GM19043 (cell line): ENCODE data around the gene KLK11.

Experiments used
- ATAC-seq: cut with Tn5 transposase; IDR thresholded peaks from one replicate; pipeline ENCODE4 v1.9.1; 2021; ENCODE audit warnings: low read depth; ENCODE audit not compliant: unreplicated experiment

Gene KLK11

DNA sequence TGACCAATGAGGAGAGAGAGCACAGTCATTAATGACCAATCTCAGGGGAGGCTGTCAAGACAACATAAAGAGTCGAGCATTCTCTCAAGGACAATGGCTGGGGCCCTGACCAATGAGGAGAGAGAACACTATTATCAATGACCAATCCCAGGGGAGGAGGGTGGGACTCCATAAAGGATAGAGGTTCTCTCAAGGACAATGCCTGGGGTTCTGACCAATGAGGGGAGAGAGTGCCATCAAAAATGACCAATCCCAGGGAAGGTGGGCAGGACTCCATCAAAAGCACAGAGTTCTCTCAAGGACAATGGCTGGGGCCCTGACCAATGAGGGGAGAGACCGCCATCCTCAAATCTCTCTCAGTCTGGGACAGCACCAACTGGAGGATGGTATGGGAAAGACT is 3.3 kb upstream of the KLK11 start:
- ATAC-seq = no peak

DNA sequence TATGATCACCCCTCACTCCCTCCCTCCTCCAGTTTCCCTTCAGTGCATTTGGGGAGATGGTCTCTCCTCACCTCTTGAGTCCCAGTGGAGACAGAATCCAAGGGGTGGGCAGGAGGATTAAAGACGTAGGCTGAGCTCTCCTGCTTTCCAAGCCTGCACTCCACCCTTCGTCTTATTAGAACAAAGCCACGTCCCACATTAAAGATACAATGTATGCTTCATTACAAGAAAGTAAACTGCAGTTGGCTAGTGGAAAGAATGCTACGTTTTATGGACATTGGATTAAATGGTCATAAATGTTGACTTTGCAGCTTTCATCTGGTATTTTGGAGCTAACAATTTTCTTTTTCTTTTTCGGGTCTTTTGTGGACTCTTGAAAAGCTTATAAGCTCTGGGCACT is 1.5 kb upstream of the KLK11 start:
- ATAC-seq = no peak

DNA sequence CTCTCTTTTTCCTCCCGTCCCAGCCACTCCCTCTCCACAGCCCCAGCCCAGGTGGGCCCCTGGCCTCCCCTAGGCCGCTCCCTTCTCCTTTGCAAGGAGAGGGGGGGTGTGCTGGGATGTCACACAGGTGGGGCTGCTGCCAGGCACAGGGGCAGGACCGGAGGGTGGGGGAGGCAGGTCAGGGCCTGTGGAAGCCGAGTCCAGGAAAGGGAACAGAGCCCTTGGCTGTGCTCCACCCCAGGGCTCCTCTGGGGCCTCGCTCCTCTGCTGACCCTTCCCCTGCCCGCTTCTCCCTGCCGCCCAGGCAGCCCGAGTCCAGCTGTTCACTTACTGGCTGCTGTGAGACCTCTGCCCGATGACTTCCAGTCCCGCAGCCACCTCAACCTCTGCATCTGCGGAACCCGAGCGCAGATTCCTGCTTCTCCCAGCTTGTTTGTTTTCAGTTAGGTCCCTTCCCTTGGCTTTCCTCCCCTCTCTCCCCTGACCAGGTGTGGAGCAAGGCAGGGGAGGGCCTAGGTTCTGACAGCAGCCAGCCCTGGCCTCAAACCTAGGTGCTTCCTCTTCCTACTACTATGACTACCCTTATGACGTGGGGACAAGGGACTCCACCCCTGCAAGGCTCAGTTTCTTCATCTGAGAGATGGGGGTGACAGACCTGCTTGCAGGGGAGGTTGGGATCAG is 850 bp upstream of the KLK11 start:
- ATAC-seq = no peak

DNA sequence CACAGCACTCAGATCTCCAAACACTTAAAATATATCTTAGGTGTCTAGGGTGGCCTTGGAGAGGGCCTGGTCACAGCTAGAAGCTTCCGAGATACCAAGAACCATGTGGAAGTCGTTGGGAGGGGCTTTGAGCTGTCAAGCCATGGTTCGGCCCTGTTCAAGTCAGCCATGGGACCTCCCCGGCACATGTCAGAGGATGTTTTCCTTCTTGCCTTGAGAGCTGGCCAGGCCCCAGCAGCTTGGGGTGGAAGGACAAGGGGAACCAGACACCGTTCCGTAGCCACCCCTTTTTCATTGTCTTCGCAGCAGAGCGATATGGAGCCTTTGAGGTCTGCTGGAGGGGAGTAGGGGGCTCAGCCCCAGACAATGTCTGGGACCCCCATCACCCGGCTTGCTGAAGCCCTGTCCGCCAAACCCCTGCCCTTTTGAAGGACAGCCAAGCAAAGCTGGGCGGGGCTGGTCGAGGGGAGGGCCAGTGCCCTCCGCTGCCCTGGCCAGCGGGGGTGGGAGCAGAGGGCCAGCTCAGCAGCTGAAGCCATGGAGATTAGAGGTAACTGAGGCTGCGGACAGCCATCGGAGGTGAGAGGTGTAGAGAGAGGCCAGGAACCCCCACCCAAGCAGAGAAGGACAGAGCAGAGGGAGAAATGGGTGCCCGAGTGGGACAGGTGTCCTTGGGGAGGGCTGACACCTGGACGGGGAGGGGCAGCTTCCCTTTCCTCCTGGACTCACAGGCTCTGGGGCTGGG is 435 bp downstream of the KLK11 start:
- ATAC-seq = no peak

DNA sequence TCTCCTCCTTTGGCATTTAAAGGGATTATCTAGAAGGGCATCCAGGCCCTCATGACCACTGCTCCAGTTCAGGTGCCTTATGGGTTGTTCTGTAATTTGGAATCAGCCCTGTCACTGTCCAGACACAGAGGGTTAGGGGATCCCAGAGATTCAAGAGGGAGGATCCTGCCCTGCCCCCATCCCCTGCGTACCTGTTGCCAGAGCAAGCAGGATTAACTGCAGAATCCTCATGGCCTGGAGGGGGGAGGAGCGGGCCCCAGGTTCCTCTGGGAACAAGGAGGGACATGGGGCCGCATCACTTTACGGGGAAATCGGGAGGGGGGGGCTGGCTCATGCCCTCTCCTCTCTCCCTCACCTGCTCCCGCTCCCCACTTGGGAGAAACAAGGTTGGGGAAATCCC is 1.0 kb downstream of the KLK11 start:
- no peak for ATAC-seq

DNA sequence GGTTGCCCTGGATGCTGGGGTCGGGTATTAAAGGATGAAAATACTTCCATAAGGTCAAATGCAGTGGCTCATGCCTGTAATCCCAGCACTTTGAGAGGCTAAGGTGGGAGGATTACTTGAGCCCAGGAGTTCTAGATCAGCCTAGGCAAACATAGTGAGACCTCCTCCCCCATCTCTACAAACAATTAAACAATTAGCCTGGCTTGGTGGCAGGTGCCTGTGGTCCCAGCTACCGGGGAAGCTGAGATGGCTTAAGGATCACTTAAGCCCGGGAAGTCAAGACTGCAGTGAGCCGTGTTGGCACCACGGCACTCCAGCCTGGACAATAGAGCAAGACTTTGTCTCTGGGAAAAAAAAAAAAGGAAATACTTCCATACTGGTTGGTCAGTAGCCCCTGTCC is 1.5 kb downstream of the KLK11 start:
- no peak for ATAC-seq

DNA sequence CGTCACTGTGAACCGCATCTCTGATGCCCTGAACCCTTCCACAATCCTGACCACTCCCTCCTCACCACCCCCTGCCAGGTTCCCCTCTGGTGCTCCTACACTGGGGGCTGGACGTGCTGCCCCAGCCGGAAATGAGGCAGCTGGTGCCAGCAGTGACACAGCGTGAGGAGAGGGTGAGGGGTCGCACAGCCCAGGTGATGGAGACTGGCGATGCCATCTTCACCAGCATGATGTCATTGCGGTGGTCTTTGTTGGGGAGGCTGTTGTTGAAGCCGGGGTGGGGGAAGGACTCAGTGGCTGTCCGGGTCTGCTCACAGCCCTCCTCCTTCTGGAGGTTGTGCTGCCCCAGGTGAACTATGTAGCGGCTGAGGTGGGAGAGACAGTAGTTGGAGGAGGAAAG is 2.5 kb downstream of the KLK11 start:
- ATAC-seq = no peak

DNA sequence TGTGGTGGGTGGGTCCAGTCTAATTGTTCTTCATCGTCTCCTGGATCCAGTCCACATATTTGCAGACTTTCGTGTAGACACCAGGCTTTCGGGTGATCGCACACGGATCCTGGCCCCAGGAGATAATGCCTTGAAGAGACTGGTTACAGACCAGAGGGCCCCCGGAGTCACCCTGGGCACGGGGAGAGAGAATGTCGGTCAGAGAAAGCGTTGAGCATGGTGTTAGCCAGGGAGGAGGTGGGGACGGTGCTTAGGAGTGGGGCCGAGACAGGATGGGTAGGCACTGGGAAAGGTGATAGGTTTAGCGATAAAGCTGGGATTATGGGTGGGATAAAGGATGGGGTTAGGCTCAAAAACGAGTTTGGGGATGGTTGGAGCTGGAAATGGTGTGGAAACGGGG is 3.9 kb downstream of the KLK11 start:
- no peak for ATAC-seq

DNA sequence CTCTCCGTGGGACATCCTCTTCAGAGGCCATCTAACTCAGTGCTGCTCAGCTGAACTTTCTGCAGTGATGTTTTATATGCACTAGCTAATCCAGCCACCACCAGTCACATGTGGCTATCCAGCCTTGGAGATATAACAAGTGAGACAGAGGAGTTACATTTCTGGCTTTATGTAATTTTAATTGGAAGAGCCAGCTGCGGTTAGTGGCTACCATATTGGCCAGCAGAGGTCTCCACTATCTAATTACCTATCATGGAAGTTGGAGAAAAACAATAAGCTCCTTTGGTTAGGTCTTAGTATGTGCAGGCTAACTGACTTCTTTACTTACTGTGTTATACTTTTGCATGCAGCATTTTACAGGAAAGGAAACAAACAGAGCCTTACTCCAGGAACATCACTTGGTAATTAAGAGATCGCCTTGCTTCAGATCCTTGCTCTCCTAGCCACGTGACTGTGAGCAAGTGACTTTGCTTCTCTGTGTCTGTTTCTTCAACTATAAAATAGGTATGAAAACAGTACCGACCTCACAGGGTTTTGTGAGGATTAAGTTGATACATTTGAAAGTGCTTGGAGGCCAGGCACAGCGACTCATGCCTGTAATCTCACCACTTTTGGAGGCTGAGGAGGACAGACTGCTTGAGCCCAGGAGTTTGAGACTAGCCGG is 5.3 kb downstream of the KLK11 start:
- ATAC-seq = no peak

DNA sequence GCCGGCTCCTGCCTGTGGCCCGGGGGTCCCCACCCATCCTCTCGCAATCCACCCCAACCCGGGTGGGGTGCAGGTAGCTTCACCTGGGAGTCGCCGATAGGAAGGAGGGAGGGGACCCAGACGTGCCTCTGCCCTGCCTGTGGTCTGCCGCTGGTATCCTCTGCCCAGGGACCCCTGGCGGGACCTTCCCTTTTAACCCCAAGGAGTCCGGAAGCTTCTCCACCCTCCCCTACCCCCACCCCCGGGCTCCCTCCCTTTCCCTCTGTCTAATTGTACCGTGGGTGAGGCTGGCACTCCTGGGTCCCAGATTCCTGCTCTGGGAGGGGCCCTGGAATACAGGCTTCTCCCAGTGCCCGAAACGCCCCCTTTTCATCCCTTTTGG is 6.9 kb downstream of the KLK11 start, which contains the start of gene KLK10:
Gene KLK10 (minus strand): TSS at position 166 of the 382 bp plus-strand sequence. CDS start 579 bp downstream, outside the sequence.
- no peak for ATAC-seq

DNA sequence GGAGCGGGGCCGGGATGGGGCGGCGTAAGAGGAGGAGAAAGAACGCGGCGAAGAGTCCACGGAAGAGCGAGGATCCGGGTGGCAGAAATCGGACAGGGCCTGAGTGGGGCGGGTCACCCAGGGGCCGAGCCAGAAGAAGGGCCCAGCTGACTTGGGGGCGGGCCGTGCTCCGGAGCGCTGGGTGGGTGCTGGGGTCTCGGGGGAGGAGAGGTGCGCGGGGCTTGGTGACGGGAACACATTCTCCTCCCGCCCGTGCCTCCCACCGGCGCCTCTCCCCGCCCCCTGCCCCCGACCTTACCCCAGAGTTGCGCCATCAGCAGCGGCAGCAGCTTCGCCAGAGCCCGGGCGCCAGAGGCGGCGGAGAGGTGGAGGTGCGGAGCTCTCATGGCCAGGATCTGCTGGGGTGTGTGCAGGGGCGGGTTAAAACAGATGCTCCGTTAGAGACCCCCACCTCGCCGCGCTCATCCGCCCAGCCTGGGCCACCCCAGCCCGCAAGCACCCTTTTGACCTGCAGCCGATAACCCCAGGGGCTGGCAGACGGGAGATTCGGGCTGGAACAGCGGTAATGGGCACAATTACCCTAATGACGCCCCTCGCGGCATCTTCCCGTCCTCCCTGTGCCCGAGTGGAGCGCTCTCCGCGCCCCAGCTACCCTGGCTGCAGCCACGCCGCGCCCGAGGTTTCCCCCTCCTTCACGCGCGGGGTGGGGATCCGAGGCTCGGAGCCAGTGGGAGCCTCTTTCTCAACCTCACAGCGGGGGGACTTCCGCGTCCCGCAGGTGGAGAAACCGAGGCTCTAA is 7.5 kb downstream of the KLK11 start:
- ATAC-seq = no peak

DNA sequence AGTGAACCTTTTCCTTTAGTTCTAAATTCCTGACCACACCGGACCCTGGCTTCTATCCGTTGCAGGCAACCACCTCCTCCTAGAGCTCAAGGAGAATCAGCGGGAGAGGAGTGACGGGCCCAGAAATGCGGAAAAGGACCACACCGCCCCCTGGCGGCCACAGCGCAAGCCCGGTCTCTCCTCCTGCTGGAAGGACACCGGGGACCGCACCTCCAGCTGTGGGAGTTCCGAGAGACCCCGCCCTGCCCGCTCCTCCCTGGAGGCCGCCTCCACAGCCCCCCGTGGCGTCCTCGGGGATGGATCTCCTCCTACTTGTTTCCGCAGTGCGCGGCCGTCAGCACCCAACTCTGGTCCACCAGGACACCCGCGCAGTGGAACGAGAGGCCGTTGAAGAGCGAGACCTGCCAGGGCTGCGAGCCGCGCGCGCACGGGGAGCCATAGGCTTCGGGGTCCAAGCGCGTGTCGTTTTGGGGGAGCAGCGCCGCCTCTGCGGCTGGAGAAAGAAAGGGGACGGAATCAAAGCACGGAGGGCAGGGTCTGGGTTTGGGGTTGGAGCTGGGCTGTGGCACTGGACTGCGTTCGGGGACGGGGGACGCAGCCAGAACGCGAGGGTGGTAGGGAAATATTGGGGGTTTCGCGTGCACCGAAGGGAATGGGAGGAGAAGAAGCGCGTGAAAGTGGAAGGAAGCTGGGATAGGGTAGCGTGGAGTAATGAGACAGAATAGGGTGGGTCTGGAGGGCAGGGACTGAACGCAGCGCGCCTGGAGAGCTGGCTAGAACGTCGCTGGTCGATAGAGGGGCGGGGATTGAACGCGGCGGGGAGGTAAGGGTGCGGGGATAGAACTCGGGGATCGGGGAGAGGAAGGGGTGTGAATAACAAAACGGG is 9.4 kb downstream of the KLK11 start:
- no peak for ATAC-seq

DNA sequence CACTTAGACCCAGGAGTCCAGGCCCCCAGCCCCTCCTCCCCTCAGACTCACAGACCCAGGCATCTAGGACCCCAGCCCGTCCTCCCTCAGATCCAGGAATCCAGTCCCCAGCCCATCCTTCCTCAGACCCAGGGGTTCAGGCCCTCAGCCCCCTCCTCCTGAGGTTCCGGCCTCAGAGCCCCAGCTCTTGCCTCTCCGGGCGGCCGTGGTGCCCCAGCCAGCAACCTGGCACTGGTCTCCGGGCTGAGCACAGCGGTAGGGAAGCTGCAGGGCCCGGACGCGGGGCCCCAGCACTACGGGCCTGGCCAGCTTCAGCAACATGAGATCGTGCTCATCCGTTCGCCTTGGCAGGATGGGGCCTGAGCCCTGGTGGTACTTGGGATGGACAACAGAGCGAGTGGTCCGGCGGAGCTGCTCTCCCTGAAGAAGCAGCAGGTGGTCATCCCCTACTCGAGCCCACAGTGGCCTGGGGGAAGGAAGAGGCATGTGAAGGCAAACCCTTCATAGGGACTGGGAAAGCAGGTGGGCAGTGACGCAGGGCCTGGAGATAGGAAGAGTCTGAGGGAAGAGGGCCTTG is 10.6 kb downstream of the KLK11 start:
- ATAC-seq = no peak

DNA sequence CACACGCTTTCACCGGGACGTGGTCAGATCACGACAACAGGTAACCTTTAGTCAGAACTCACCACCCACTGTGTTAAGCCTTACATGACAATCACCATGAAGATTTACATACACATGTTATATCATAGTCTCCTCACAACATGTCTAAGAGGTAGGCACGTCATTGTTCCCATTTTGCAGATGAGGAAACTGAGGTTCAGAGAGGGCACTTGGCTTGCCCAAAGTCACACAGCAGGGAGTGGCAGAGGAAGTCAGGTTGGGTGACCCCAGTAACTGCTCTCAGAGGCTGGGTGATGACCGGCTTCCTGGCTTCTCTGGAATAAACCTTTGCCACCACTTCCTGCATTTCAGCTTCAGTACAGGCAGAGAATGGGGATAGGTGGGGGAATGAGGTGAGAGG is 12.2 kb downstream of the KLK11 start:
- ATAC-seq = no peak

DNA sequence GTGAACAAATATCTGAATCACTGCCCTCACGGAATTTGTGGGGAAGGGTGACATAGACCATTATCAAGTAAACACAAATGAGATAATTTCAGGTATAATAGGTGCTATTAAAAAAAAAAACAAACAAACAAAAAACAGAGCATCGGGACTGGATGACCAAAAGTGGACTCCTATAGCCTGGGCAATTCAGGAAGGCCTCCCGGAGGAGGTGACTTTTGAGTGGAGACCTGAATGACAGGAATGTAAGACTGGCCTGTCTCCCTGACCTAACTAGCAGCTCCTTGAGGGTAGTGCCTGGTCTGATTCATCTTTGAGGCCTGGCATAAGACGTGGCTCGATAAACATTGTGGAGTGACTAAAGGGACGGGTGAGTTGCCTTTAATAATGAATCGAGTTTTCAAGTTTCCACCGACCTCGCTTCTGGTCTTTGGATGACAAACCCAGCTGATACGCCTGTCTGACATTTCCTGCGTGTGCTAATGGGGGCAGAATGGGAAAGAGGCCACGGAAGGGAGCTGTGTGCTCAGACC is 13.7 kb downstream of the KLK11 start:
- no peak for ATAC-seq

DNA sequence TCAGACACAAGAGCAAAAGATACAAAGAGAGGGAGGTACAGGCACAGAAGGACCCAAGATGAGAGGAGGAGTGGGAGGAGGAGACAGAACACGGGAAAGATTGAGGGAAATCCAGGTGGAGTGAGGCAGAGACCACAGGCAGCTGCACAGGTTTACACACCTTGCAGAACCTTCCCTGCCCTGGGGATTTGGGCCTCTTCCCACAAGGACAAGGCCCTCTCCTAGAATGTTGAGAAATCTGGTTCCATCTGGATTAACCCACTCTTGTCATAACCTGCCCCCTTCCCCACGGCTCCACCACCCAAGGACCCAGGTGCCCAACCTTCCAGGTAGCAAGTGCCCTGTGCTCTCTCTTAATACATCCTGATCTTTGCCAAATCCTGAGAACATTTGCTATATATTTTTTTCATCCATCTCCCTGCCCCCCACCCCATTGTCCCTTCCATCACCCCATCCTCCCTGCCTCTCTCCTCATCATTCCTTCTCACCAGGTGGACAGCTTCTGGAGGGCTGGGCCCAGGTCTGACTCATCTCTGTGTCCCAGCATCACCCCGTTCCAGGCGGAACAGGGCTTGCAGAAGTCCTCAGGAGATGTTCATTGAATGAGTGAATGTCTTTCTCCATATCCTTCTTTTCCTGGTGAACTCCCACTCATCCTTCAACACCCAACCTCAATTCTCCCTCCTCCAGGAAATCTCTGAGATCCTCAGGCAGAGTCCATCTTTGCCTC is 16.2 kb downstream of the KLK11 start:
- no peak for ATAC-seq

DNA sequence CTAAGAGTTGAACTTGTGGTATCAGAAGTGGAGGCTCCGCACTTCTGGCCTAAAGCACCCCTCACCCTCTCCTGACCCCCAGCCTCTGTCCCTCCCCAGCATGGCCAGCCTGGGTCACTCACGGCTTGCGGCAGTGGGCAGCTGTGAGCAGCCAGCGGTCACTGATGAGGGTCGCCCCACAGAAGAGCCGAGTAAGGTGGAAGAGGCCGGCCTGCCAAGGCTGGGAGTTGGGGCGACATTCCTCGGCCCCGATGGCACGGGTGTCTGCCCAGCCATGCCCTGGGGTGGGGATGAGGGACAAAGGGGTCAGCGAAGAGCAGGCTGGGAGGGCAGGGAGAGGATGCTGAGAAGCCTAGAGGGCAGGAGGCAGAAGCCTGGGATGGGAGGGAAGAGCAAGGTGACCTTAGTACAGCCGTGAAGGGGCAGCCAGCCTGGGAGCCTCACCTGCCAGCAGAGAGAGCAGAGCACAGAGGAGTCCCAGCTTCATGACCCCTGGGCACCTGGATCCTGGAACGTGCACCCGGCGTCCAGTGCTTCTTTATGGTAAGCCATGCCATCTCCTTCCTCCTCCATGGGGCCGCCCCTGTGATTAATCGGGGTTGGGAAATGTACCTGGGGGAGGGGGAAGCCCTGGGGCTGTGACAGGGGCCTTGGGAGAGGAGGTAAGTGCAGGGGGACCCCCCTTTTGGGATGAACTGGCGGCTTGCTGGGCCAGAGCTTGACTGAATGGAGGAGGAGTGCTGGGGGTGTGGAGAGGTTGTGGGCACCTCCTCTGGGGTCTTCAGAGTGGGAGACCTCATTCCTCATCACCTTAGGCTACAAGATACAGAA is 17.1 kb downstream of the KLK11 start:
- no peak for ATAC-seq

DNA sequence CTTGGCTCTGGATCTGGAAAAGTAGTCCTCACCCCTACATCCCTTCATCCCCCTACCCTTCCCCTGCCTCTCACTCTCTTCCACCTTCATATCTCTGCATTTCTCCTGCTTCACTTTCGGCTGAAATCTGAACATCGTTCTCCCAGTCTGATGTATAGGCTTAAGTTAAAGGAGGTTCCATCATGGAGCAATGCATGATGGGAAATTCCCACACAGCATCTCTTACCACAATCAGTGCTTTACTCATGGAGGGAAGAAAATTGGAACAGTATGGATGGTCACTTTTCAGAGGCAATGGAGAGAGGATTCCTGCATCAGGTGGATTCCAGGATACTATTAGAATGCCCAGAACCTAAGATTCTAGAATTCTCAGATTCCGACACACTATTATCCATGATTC is 18.9 kb downstream of the KLK11 start:
- ATAC-seq = no peak
